Measurements from ENCODE around the gene AJM1.
A peak's percentile ranks its signal among the peaks of the same experiment; 100 is the strongest.
"Not testable (repeated sequence)": the region's sequence is repeated elsewhere in the genome, so short reads cannot be mapped to it uniquely, and the experiment has no call there.

Gene AJM1

GRCh38 chr9:136842380-136842948 is at the start of gene AJM1:
TSS of gene AJM1 (plus strand) at chr9:136842478. CDS start at chr9:136844415, 1,937 bp downstream.
- peak; percentile 25 for DNase-seq

- DNase-seq, result no peak
These were observed 49.0 kb upstream of the AJM1 start for GRCh38 chr9:136793086-136793946.

DNA sequence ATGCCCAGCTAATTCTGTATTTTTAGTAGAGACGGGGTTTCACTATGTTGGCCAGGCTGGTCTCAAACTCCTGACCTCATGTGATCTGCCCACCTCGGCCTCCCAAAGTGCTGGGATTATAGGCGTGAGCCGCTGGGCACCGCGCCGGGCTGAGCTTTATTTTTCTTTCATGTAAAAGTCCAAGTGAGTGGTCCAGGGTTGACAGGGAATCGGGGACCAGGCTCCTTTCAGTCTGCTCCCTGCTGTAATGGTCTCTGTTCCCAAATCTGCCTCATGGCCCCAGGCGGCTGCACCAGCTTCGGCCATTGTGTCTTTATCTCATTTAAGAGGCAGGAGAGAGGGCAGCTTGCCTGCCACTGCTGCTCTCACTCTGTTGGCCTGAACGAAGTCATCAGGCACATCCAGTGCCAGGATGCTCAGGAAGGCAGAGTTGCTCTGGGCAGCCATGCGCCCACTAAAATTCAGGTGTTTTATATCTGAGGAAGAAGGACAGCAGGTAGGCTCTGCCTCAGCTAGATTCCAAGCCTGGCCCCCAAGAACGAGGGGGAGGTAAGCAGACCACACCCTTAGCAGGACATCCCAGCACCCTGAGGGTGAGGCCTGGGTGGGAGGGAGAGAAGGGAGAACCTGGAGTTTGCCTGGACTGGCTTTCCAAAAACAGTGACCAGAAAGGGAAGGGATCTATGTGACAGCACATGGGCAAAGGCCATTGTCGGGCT is 47.8 kb upstream of the AJM1 start:
- DNase-seq, result no peak

GRCh38 chr9:136795000-136795348 is 47.3 kb upstream of the AJM1 start:
- DNase-seq, result no peak

DNA sequence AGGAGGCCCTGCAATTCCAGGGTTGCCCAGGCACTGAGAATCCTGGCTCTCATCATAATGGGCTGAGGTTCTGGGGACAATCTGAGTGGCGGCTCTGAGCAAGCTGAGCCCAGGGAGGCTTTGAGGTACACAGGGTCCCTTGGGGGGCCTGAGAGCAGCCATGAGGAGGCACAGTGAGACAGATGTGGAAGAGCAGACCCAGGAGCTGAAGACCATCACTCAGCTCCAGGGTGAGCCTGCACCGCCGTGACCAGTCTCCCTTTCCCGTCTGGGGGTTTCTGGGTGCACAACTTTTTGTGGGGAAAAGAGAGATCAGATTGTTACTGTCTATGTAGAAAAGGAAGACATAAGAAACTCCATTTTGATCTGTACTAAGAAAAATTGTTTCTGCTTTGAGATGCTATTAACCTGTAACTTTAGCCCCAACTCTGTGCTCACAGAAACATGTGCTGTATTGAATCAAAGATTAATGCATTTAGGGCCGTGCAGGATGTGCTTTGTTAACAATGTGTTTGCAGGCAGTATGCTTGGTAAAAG is 46.0 kb upstream of the AJM1 start, which contains the start of gene CCDC183:
TSS of gene CCDC183 (plus strand) at position 101 of the 537 bp plus-strand sequence. CDS start at position 161, 60 bp downstream.
- DNase-seq, result no peak

GRCh38 chr9:136796775-136797347 is 45.4 kb upstream of the AJM1 start:
- not testable (repeated sequence) for DNase-seq

DNA sequence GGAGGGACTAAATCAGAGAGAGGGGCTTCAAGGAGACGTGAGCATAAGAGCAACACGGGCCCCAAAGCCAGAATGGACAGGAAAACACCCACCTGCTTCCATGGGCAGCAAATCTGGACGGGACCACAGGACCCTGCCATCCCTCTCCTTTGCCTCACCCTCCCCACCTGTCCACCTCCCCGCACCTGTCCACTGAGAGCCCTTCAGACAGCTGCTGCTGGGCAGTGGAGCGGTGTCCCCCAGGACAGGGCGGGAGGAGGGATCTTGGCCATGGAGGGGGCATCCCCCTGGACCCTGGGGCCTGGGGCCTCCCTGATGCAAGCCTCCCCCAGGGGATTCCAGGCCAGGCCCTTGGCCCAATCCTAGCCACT is 43.6 kb upstream of the AJM1 start:
- no peak for DNase-seq

DNA sequence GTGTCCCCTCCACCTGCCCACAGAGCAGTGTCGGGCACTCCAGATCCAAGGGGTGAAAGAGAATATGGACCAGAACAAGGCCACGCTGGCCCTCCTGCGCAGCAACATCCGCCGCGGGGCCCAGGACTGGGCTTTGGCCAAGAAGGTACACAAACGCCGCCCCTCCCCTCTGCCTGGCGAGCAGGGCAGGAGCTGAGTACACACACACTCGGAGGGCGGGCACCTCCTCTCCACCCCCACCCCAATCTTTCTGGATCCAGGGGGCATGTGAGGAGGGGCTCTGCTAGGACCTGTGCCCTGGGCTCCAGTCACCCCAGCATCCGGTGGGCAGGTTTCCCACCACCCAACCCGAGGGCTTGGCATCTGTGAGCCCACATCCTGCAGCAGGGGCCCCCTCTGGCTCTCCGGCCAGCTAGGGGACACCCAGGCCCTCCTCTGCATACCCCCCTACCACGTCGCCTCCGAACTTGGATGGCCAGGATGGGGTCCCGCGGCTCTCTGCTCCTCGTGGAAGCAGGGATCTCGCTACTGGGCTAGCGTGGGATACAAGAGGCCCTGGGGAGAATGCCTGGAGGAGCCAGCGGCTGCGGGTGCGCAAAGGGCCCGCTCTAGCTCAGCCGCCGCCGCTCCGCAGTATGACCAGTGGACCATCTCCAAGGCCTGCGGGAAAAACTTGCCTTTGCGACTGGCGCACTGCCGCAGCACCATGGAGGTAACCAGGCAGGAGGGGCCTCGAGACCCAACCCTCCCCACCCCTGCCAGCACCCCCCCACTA is 43.0 kb upstream of the AJM1 start:
- no peak for DNase-seq

DNA sequence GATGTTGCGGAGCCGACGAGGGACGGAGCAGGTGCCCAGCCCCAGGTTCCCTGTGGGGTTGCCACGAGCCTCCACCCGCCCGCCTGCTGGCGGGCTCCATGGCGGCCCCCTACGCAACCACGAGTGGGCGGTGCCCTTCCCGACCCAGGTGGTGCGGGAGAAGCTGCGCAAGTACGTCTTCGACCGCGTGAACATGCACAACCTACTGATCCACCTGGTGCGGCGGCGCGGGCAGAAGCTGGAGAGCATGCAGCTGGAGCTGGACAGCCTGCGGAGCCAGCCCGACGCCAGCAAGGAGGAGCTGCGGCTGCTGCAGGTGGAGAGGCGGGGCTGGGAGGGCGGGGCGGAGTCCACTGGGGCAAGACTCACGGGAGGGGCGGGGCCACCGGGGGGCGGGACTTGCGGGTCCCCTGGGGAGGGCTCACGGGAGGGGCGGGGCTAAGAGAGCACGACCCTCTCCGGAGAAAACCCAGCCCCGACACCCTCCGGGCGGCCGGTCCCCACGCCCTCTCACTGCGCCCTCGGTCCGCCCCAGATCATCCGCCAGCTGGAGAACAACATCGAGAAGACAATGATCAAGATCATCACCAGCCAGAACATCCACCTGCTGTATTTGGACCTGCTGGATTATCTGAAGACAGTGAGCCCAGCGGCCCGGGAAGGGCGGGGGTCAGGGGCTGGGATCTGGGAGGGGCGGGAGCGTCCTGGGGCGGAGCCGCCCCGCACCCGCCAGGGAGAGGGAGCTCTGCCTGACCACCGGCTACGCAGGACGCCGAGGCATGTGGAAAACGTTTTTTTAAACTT is 42.2 kb upstream of the AJM1 start:
- peak; percentile 31 for DNase-seq

DNA sequence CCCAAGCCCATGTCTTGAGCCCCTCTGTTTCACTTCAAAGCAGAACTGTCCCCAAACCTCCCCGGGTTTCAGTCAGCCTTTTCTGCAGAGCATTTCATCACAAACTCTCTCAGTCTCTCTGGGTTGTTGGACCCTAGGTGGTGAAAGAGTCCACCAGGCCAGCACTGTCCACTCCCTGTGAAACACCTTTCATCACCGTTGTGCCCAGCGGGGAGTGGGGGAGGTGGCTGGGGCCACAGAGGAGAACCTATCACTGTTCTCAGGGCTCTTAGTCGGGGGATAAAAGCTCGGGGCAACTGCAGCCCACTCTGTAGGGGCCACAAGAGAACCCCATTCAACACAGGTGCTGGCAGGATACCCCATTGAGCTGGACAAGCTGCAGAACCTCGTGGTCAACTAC is 40.0 kb upstream of the AJM1 start:
- DNase-seq, result no peak

DNA sequence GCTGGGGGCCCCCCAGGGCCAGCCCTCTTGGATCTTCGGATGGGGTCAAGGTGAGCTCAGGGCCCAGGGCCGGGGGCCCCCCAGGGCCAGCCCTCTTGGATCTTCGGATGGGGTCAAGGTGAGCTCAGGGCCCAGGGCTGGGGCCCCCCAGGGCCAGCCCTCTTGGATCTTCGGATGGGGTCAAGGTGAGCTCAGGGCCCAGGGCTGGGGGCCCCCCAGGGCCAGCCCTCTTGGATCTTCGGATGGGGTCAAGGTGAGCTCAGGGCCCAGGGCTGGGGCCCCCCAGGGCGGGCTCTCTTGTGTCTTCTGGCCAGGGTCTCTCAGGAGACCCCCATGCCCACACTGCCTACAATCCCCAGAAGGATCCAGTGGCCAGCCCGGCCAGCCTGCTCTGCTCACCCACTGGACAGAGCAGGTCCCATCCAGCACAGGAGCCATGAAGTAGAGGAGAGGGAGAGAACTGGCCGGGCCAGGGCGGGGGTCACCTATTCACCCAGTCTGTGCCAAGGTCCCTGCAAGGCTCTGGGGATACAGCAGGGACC is 39.2 kb upstream of the AJM1 start:
- not testable (repeated sequence) for DNase-seq

GRCh38 chr9:136803551-136804508 is 38.4 kb upstream of the AJM1 start:
- no peak for DNase-seq

GRCh38 chr9:136804509-136805206 is 37.6 kb upstream of the AJM1 start:
- DNase-seq, result no peak

DNA sequence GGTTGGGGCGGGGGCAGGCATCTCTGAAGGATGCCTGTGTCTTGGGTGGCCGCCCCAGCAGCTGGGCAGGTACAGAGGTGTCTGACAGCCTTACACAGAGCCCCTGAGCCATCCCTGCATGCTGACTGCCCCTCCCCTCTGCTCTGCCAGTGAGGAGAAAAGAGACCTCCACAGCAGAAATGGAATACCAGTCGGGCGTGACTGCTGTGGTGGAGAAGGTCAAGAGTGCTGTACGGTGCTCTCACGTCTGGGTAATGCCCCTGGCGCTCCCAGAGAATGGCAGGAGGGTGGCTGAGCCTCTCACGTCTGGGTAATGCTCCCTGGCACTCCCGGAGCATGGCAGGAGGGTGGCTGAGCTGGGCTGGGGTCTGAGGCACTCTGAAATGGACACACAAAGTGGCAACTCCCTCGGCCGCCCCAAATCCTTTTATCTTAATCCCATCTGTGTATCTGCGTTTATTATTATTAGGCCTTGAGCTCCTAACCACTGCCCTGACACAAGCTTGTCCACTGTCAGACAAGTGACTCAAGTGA is 37.0 kb upstream of the AJM1 start:
- DNase-seq, result no peak

GRCh38 chr9:136806067-136806466 is 36.2 kb upstream of the AJM1 start:
- DNase-seq, result no peak

- no peak for DNase-seq
These were observed 35.6 kb upstream of the AJM1 start for GRCh38 chr9:136806631-136807201.

DNA sequence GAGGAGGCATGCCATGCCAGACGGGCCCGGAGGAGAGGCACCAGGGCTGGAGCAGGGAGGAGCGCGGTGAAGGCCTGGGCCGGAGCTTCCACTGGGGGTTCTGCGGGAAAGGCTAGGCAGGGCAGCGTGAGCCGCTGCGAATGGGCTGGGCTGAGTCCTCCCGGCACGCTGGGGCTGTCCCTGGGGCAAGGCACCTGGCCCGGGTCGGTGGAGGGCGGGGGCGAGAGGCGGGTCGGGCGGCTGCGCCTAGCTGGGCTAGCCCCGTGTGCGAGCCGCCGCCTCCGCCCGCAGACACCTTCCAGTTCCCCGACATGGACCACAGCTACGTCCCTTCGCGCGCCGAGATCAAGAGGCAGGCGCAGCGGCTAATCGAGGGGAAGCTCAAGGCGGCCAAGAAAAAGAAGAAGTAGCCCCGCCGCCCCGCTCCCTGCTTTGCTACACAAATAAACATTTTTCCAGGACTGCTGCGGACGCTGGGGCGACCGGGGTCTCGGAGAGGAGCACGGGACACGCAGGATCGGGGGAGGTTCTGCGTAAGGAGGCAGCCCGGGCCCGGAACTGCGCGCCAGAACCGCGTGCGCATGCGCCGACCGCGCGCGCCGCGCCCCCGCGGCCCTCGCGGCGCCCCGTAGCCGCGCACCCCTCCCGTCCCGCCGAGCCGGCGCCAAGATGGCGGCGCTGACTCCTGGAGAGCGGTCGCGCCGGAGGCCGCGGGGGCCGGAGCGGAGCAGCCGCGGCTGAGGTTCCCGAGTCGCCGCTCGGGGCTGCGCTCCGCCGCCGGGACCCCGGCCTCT is 34.8 kb upstream of the AJM1 start, which contains the start of gene RABL6:
TSS of gene RABL6 (plus strand) at position 668 of the 794 bp plus-strand sequence. CDS start 249 bp downstream, outside the sequence.
- DNase-seq, result peak; percentile 58

Measured in NK-92 treated with Interleukin-12 subunit alpha and Interleukin-12 subunit beta, amount 100 ng/mL, for 24 hours (cell line).